HL-60 (cell line): ENCODE results near the gene TPMT.
"Not testable (repeated sequence)": the region's sequence is repeated elsewhere in the genome, so short reads cannot be mapped to it uniquely, and the experiment has no call there.

ENCODE experiments used
- DNase-seq, 2 experiments: peaks; one replicate each; pipeline ENCODE4 v3.0.0-alpha.2; 2010 to 2020; ENCODE audit warnings: low read depth in 1 of 2, low spot score in 1 of 2
- H3K27ac ChIP-seq: fragments of 250-450 bp; sonication (Bioruptor Pico); replicated peaks from 2 replicates; pipeline ENCODE4 v1.5.1; 2020; ENCODE audit warnings: mild to moderate bottlenecking, moderate library complexity
- H3K27me3 ChIP-seq: fragments of 250-450 bp; sonication (Bioruptor Pico); 2 replicates; pipeline ENCODE4 v1.5.1; 2021; ENCODE audit warnings: mild to moderate bottlenecking, moderate library complexity; ENCODE audit not compliant: insufficient read depth, poor library complexity, severe bottlenecking
- H3K4me3 ChIP-seq: replicated peaks from 2 replicates; pipeline ENCODE4 v1.5.1; 2011; ENCODE audit warnings: mild to moderate bottlenecking, control low read depth, low read length; ENCODE audit not compliant: insufficient read depth
- CTCF ChIP-seq: IDR thresholded peaks from one replicate; pipeline ENCODE4 v1.5.1; 2011; ENCODE audit warnings: low read length, control low read depth, inconsistent platforms; ENCODE audit not compliant: insufficient read depth
- GABPA ChIP-seq: IDR thresholded peaks from 2 replicates; pipeline ENCODE4 v1.6.1; 2012; ENCODE audit warnings: low read depth
- POLR2AphosphoS5 ChIP-seq: IDR thresholded peaks from 2 replicates; pipeline ENCODE4 v1.6.1; 2012; ENCODE audit warnings: low read depth
- REST ChIP-seq: IDR thresholded peaks from 2 replicates; pipeline ENCODE4 v1.6.1; 2012; ENCODE audit warnings: low read depth; ENCODE audit not compliant: insufficient replicate concordance
- SPI1 ChIP-seq: IDR thresholded peaks from 2 replicates; pipeline ENCODE4 v1.6.1; 2012; ENCODE audit warnings: low read depth, mild to moderate bottlenecking, borderline replicate concordance

TPMT gene

GRCh38 chr6:18155150-18155863, 430 bp upstream of the TPMT start, which contains the start of gene KDM1B:
Gene KDM1B, plus strand, starts transcription at chr6:18155422. Its CDS starts 4,474 bp downstream, at chr6:18159896.
- Histone ChIP-seq H3K4me3 (peak within 1 kb of the TSS; percentile 95), H3K27ac (peak within 1 kb of the TSS; percentile 93), H3K27me3 (no peaks in the 10 kb centered on the region)
- DNase-seq: peak; percentile 92 to 98
- no peak for TF ChIP-seq GABPA
- peak; percentile 81; the same call in 1 of the 2 replicates for TF ChIP-seq SPI1

GRCh38 chr6:18153311-18153703, 1.6 kb downstream of the TPMT start:
- TF ChIP-seq SPI1: no peak
- TF ChIP-seq POLR2AphosphoS5: no peak
- no peak for TF ChIP-seq REST
- TF ChIP-seq CTCF: no peak
- TF ChIP-seq GABPA: no peak
- H3K4me3 ChIP-seq: no peak overlapping the region
- peak overlapping the region; percentile 68 for H3K27ac ChIP-seq
- no peaks in the 10 kb centered on the region for H3K27me3 ChIP-seq
- DNase-seq: no peak

- TF ChIP-seq SPI1 (no peak), CTCF (no peak), POLR2AphosphoS5 (no peak), GABPA (no peak), REST (no peak)
- no peaks in the 10 kb centered on the region for H3K27me3 ChIP-seq
- DNase-seq: no peak
- no peak overlapping the region for H3K4me3 ChIP-seq
- H3K27ac ChIP-seq: no peak overlapping the region
Observed at GRCh38 chr6:18151801-18152200, 3.1 kb downstream of the TPMT start.

- DNase-seq, H3K27me3 ChIP-seq, H3K4me3 ChIP-seq, H3K27ac ChIP-seq: not testable (repeated sequence)
Observed at GRCh38 chr6:18151391-18151790, 3.5 kb downstream of the TPMT start.

GRCh38 chr6:18148304-18149025, 6.4 kb downstream of the TPMT start:
- Histone ChIP-seq H3K27ac (no peak overlapping the region), H3K27me3 (no peaks in the 10 kb centered on the region), H3K4me3 (no peak overlapping the region)
- TF ChIP-seq CTCF (no peak), REST (no peak), GABPA (no peak), POLR2AphosphoS5 (no peak), SPI1 (no peak)
- no peak for DNase-seq
